ENCODE data around the gene FRMD3. TPM values are rescaled to one million over a fixed set of nuclear protein-coding genes. Genes with fewer than 3 reads are reported as not detected.

The FRMD3 gene
- total RNA-seq, 8 experiments from 2014 or later, result 1.3 to 34.4 (median 4.0) TPM

DNA sequence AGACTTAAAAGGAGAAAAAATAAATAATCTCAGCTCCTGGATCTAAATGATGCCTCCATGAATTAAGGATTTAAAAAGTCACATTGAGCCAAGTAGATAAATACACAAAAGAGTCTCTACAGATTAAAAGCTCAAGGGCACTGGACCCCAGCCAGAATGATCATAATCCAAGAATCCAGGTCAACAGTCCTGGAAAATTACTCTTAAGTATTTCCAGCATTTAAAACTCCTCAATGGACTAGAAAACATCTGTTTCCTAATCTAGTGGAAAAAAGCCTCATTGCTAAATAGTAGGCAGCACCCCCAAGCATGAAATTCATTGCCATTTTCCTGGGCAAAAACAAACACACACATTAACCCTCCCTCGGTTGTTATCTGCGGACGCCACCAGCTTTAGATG, 96.8 kb downstream of the FRMD3 start:
- Histone ChIP-seq H3K4me1 (replicated peaks in 1 of 2) (no peaks in the 10 kb centered on the region), H3K4me3 (no peak overlapping the region), H3K27ac (no peak overlapping the region)
- WGBS, 10 experiments, result 14 to 100% (median 75%) methylated on average over 1 to 3 of the region's 3 CpGs; no CpG with 5 or more reads in 2 of the 10 experiments
- in situ Hi-C loops (cut with MboI; ENCODE audit: low pct_unique_long_range_greater_than_20kb in 2 of 9, low sequenced_read_pairs in 9 of 9, unreplicated experiment in 9 of 9), result no loop called here
- no peak for ATAC-seq (replicated peaks in 6 of 8)

- Histone ChIP-seq H3K4me3 (no peak overlapping the region), H3K4me1 (replicated peaks in 1 of 2) (no peaks in the 10 kb centered on the region), H3K27ac (no peak overlapping the region)
- WGBS, 10 experiments, result 71 to 100% (median 94%) methylated on average over 1 to 5 of the region's 5 CpGs; no CpG with 5 or more reads in 4 of the 10 experiments
- no peak for ATAC-seq (replicated peaks in 6 of 8)
- in situ Hi-C loops (cut with MboI; ENCODE audit: low pct_unique_long_range_greater_than_20kb in 2 of 9, low sequenced_read_pairs in 9 of 9, unreplicated experiment in 9 of 9), result no loop called here
Measured at GRCh38 chr9:83440641-83441040, 97.6 kb downstream of the FRMD3 start.

- in situ Hi-C loops (cut with MboI; ENCODE audit: low pct_unique_long_range_greater_than_20kb in 2 of 9, low sequenced_read_pairs in 9 of 9, unreplicated experiment in 9 of 9), result no loop called here
- H3K27ac ChIP-seq, result no peak overlapping the region
- WGBS, 10 experiments, result 57 to 100% (median 81%) methylated on average over 1 to 4 of the region's 4 CpGs; no CpG with 5 or more reads in 2 of the 10 experiments
- no peak for ATAC-seq (replicated peaks in 6 of 8)
- no peak overlapping the region for H3K4me3 ChIP-seq
- no peaks in the 10 kb centered on the region for H3K4me1 ChIP-seq (replicated peaks in 1 of 2)
Measured at GRCh38 chr9:83435301-83435700, 102.9 kb downstream of the FRMD3 start.

DNA sequence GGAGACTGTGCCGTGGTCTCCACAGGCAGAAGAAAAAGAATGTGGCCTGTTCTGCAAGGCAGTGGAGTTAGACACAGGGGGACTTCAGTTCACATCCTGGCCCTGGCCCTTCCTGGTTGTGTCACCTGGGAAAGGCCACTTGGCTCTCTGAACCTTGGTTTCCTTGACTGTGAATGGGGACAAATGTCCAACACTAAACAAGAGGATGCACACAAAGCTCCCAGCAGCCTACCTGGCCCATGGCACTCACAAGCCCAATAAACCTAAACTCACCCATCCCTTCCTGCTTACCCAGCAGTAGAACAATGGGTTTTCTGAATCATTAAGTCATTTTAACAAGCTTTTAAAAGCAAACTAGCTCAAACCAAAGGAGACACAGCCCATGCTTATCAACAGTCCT, 103.9 kb downstream of the FRMD3 start:
- H3K4me3 ChIP-seq, result no peak overlapping the region
- no peak for ATAC-seq (replicated peaks in 6 of 8)
- 50% methylated on average over 1 of the region's 1 CpG; no CpG with 5 or more reads in 9 of the 10 experiments for WGBS, 10 experiments
- H3K4me1 ChIP-seq (replicated peaks in 1 of 2), result no peaks in the 10 kb centered on the region
- in situ Hi-C loops (cut with MboI; ENCODE audit: low pct_unique_long_range_greater_than_20kb in 2 of 9, low sequenced_read_pairs in 9 of 9, unreplicated experiment in 9 of 9), result no loop called here
- no peak overlapping the region for H3K27ac ChIP-seq

DNA sequence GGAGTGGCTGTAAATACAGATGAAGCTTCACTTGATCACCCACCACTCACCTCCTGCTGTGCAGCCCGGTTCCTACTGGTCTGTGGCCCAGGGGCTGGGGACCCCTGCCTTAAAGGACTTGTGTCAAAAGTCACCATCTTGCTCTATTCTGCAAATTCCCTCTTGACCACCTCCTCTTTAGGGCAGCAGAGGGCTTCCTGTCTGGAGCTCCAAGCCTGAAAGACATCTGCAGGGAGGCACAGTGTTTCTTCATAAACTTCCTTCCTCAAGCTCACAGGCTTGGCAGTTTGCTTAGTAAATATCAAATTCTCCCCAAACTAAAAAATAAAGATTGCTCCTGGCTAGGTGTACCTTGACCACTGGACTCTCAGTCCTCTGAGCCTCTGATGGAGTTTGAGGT, 104.4 kb downstream of the FRMD3 start:
- in situ Hi-C loops (cut with MboI; ENCODE audit: low pct_unique_long_range_greater_than_20kb in 2 of 9, low sequenced_read_pairs in 9 of 9, unreplicated experiment in 9 of 9), result no loop called here
- no peaks in the 10 kb centered on the region for H3K4me1 ChIP-seq (replicated peaks in 1 of 2)
- no peak for ATAC-seq (replicated peaks in 6 of 8)
- 100% methylated on average over 1 of the region's 1 CpG; no CpG with 5 or more reads in 9 of the 10 experiments for WGBS, 10 experiments
- H3K27ac ChIP-seq, result no peak overlapping the region
- no peak overlapping the region for H3K4me3 ChIP-seq

DNA sequence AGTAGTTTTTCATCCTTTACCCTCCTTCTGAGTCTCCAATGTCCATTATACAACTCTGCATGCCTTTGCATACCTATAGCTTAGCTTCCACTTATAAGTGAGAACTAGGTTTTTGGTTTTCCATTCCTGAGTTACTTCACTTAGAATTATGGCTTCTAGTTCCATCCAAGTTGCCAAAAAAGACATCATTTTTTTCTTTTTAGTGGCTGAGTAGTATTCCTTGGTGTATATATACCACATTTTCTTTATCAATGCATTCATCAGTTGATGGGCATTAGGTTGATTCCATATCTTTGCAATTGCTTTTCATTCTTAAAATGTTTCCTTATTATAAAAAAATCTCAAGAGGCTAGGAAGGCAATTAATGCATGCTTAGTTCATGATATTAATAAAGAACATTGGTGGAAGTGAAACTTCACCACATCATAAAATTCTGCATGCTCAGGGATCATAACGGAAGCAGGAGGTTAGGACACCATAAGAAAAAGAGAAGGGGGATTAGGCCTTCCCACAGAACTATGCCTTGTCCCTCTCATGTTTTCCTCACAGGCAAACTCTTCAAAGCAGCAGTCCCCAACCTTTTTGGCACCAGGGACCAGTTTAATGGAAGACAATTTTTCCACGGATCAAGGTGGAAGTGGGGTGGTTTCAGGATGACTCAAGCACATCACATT, 105.2 kb downstream of the FRMD3 start:
- Histone ChIP-seq H3K27ac (no peak overlapping the region), H3K4me1 (replicated peaks in 1 of 2) (no peaks in the 10 kb centered on the region), H3K4me3 (no peak overlapping the region)
- in situ Hi-C loops (cut with MboI; ENCODE audit: low pct_unique_long_range_greater_than_20kb in 2 of 9, low sequenced_read_pairs in 9 of 9, unreplicated experiment in 9 of 9), result no loop called here
- 60 to 100% (median 94%) methylated on average over 1 to 2 of the region's 2 CpGs; no CpG with 5 or more reads in 3 of the 10 experiments for WGBS, 10 experiments
- ATAC-seq (replicated peaks in 6 of 8), result no peak

- WGBS, 10 experiments, result 0 to 40% (median 24%) methylated on average over 1 to 3 of the region's 6 CpGs; no CpG with 5 or more reads in 3 of the 10 experiments
- H3K4me1 ChIP-seq (replicated peaks in 1 of 2), result no peaks in the 10 kb centered on the region
- in situ Hi-C loops (cut with MboI; ENCODE audit: low pct_unique_long_range_greater_than_20kb in 2 of 9, low sequenced_read_pairs in 9 of 9, unreplicated experiment in 9 of 9), result no loop called here
- H3K27ac ChIP-seq, result no peak overlapping the region
- no peak overlapping the region for H3K4me3 ChIP-seq
- ATAC-seq (replicated peaks in 6 of 8), result peak in 6 of 8 experiments; percentile 40 to 99 (median 58)
Measured at GRCh38 chr9:83432104-83432627, 106.0 kb downstream of the FRMD3 start.

DNA sequence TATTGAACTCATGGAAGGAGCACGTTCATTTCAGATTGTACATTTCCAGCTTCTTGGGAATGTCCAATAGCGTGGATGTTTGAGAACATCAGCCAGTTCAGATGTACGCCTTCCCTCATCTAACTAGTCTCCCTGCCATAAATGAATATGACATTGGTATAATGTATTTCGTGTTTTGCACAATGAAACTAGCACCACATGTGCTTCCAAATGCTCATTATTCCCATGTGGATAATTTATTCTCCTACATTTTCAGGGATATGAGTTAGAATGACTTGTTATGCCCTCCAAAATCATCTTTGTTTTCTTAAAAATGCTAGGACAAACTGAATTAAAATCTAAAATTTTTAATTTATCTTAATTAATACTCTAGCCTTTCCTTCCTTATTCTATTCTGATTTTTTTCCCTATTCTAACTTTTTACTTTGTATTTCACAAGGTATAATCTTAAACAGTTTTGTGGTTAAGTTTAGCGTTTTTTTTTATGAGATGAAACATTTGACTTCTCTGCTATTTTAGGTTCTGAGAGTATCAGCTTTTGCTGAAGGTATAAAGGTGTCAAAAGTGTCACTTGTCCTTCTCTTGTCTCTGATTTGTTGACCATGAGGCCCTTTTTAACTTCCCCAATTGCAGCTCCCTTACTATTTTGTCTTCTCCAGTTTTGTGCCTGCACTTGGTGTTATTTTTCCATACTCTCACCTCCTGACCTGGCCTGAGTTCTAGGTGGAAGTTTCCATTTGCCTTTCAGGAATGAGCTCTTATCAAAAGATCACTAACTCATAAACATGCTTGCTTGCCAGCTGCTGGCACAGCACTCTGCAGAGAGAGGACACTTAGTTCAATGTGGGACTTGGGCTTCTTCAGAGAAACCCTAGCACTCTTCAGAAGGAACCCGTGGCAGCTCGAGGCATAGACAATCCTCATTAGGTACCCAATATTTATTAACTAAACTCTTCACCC, 106.8 kb downstream of the FRMD3 start:
- peak in 1 of 8 experiments; percentile 17 for ATAC-seq (replicated peaks in 6 of 8)
- WGBS, 10 experiments, result 10 to 94% (median 77%) methylated on average over 2 to 7 of the region's 7 CpGs
- Histone ChIP-seq H3K27ac (no peak overlapping the region), H3K4me3 (no peak overlapping the region), H3K4me1 (replicated peaks in 1 of 2) (no peaks in the 10 kb centered on the region)
- in situ Hi-C loops (cut with MboI; ENCODE audit: low pct_unique_long_range_greater_than_20kb in 2 of 9, low sequenced_read_pairs in 9 of 9, unreplicated experiment in 9 of 9), result no loop called here

DNA sequence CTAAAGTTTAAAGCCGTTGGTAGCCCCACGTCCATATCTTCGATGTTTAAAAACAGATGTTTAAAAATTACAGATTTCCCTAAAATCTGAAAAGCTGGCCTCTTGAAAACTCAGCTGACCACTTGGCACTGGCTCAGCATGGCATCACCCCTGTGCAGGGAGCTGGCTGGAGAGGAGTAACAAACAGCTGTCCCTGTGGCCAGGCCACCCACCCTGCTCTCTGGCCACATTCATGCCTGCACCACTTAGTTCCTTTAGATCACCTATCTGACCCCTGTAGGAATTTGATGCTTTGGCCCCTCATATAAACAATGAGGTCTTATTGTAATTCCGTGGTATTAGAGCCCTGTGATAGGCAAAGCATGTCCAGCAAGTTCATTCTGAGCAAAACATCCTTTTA, 107.5 kb downstream of the FRMD3 start:
- 33 to 90% (median 75%) methylated on average over 1 to 4 of the region's 4 CpGs; no CpG with 5 or more reads in 1 of the 10 experiments for WGBS, 10 experiments
- Histone ChIP-seq H3K27ac (no peak overlapping the region), H3K4me1 (replicated peaks in 1 of 2) (no peaks in the 10 kb centered on the region), H3K4me3 (no peak overlapping the region)
- in situ Hi-C loops (cut with MboI; ENCODE audit: low pct_unique_long_range_greater_than_20kb in 2 of 9, low sequenced_read_pairs in 9 of 9, unreplicated experiment in 9 of 9), result no loop called here
- no peak for ATAC-seq (replicated peaks in 6 of 8)

GRCh38 chr9:83429229-83429628, 109.0 kb downstream of the FRMD3 start:
- no peak for ATAC-seq (replicated peaks in 6 of 8)
- in situ Hi-C loops (cut with MboI; ENCODE audit: low pct_unique_long_range_greater_than_20kb in 2 of 9, low sequenced_read_pairs in 9 of 9, unreplicated experiment in 9 of 9), result no loop called here
- H3K27ac ChIP-seq, result no peak overlapping the region
- WGBS, 10 experiments, result 16 to 70% (median 55%) methylated on average over 2 to 3 of the region's 3 CpGs; no CpG with 5 or more reads in 5 of the 10 experiments
- H3K4me3 ChIP-seq, result no peak overlapping the region
- no peaks in the 10 kb centered on the region for H3K4me1 ChIP-seq (replicated peaks in 1 of 2)

- ATAC-seq (replicated peaks in 6 of 8), result peak in 1 of 8 experiments; percentile 65
- in situ Hi-C loops (cut with MboI; ENCODE audit: low pct_unique_long_range_greater_than_20kb in 2 of 9, low sequenced_read_pairs in 9 of 9, unreplicated experiment in 9 of 9), result no loop called here
- H3K4me3 ChIP-seq, result no peak overlapping the region
- no peak overlapping the region for H3K27ac ChIP-seq
- WGBS, 10 experiments, result 20 to 100% (median 84%) methylated on average over 1 to 2 of the region's 4 CpGs; no CpG with 5 or more reads in 4 of the 10 experiments
- no peaks in the 10 kb centered on the region for H3K4me1 ChIP-seq (replicated peaks in 1 of 2)
Measured at GRCh38 chr9:83425240-83425639, 113.0 kb downstream of the FRMD3 start.

DNA sequence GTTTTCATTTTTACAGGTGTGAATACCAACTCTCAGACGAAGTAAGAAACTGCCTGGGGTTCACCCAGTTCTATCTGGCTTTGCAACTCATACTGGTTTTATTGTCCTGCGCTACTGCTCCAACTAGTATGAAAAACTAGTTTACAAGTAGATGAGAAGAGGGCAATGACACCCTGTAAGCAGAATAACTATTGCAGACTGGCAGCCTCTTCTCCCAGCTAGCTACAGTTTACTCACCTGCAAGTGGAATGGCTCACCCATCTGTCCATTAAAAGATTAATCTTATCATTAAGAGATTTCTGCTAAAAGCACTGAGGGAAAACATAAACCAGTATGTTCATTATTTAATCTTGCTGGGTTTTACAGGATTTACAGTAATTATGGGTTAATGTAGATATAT, 113.4 kb downstream of the FRMD3 start:
- ATAC-seq (replicated peaks in 6 of 8), result peak in 1 of 8 experiments; percentile 31
- in situ Hi-C loops (cut with MboI; ENCODE audit: low pct_unique_long_range_greater_than_20kb in 2 of 9, low sequenced_read_pairs in 9 of 9, unreplicated experiment in 9 of 9), result no loop called here
- no peaks in the 10 kb centered on the region for H3K4me1 ChIP-seq (replicated peaks in 1 of 2)
- H3K4me3 ChIP-seq, result no peak overlapping the region
- no peak overlapping the region for H3K27ac ChIP-seq
- WGBS, 10 experiments, result 58 to 100% (median 77%) methylated on average over 1 to 2 of the region's 2 CpGs; no CpG with 5 or more reads in 2 of the 10 experiments
